Mesendoderm (in vitro differentiated cells): Measurements from ENCODE around the gene CDCP1.
"Not testable (repeated sequence)": the region's sequence is repeated elsewhere in the genome, so short reads cannot be mapped to it uniquely, and the experiment has no call there.

Experiments
- DNase-seq: peaks from one replicate; pipeline ENCODE4 v3.0.0; 2013
- H2AK5ac ChIP-seq: 2 replicates; pipeline ENCODE4 v1.6.1; 2013; ENCODE audit warnings: low read length, inconsistent platforms
- H2BK120ac ChIP-seq: 2 replicates; pipeline ENCODE4 v1.6.1; 2013; ENCODE audit warnings: low read depth, mild to moderate bottlenecking, low read length, moderate library complexity, mixed read lengths
- H2BK15ac ChIP-seq: replicated peaks from 2 replicates; pipeline ENCODE4 v1.6.1; 2013; ENCODE audit warnings: low read depth, mild to moderate bottlenecking, moderate library complexity
- H2BK5ac ChIP-seq: 2 replicates; pipeline ENCODE4 v1.6.1; 2013; ENCODE audit warnings: low read length, inconsistent platforms
- H3K18ac ChIP-seq: 2 replicates; pipeline ENCODE4 v1.6.1; 2013; ENCODE audit warnings: mild to moderate bottlenecking, low read length, mixed read lengths
- H3K23ac ChIP-seq: one replicate; pipeline ENCODE4 v1.6.1; 2013; ENCODE audit warnings: low read length
- H3K27ac ChIP-seq: 2 replicates; pipeline ENCODE4 v1.5.1; 2013; ENCODE audit warnings: low read depth, mild to moderate bottlenecking, inconsistent platforms, low read length, moderate library complexity
- H3K27me3 ChIP-seq: 2 replicates; pipeline ENCODE4 v1.6.1; 2013; ENCODE audit warnings: low read length, control low read depth, mild to moderate bottlenecking, inconsistent platforms; ENCODE audit not compliant: insufficient read depth, poor library complexity
- H3K36me3 ChIP-seq: 2 replicates; pipeline ENCODE4 v1.6.1; 2013; ENCODE audit warnings: low read length, inconsistent platforms; ENCODE audit not compliant: control insufficient read depth, insufficient read depth
- H3K4ac ChIP-seq: one replicate; pipeline ENCODE4 v1.6.1; 2013; ENCODE audit warnings: low read depth, mild to moderate bottlenecking, low read length, moderate library complexity
- H3K4me1 ChIP-seq: 2 replicates; pipeline ENCODE4 v1.6.1; 2013; ENCODE audit warnings: low read depth, low read length, inconsistent platforms; ENCODE audit not compliant: control insufficient read depth
- H3K4me2 ChIP-seq: 2 replicates; pipeline ENCODE4 v1.6.1; 2013; ENCODE audit warnings: low read length
- H3K4me3 ChIP-seq: 2 replicates; pipeline ENCODE4 v1.5.1; 2013; ENCODE audit warnings: mild to moderate bottlenecking, low read length
- H3K56ac ChIP-seq: one replicate; pipeline ENCODE4 v1.6.1; 2013; ENCODE audit warnings: low read length
- H3K79me1 ChIP-seq: 2 replicates; pipeline ENCODE4 v1.6.1; 2013; ENCODE audit warnings: low read length, inconsistent platforms
- H3K79me2 ChIP-seq: 2 replicates; pipeline ENCODE4 v1.6.1; 2013; ENCODE audit warnings: mild to moderate bottlenecking, low read length; ENCODE audit not compliant: control insufficient read depth, insufficient read depth
- H3K9ac ChIP-seq: 2 replicates; pipeline ENCODE4 v1.6.1; 2013; ENCODE audit warnings: low read length, inconsistent platforms
- H4K5ac ChIP-seq: one replicate; pipeline ENCODE4 v1.6.1; 2013; ENCODE audit warnings: low read length
- H4K8ac ChIP-seq: one replicate; pipeline ENCODE4 v1.6.1; 2013; ENCODE audit warnings: low read depth, mild to moderate bottlenecking, control low read depth, low read length, moderate library complexity
- WGBS: extraction: QIAGEN DNeasy Blood & Tissue Kit; methylation state at CpG from one replicate; pipeline ENCODE4 v1.1.7; 2013; ENCODE audit warnings: low lambda C conversion rate, missing lambda C conversion rate; ENCODE audit not compliant: insufficient coverage; ENCODE audit errors: extremely low coverage; 5-methylcytosine and 5-hydroxymethylcytosine counted together

CDCP1 gene

DNA sequence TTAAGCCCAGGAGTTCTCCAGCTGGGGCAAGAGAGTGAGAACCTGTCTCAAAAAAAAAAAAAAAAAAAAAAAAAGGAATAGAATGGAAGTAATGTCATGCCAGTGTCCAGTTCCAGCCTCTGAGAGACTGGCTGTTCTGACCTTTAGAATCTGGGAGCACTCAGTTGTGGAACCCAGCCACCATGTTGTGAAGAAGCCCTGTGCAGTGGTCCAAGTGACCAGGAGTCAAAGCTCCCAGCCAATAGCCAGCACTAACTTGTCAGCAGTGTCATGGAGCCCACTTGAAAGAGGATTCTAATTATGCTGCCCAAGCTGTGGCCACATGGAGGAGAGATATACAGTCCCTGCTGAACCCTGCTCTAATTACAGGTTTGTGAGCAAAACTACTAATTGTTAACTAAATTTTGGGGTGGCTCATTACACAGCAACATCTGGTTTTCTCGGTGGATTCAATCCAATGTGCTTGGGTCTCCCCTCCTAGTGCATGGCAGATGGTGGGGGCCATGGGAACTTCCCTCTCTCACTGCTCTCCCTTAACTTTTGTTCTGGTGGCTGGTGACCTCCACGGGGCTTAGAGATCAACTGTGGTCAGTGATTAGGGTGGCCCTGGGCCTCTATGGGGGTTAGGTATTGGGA is 64.6 kb downstream of the CDCP1 start:
- no peak overlapping the region for H3K18ac ChIP-seq
- H3K4me2 ChIP-seq, result no peak overlapping the region
- no peaks in the 10 kb centered on the region for H3K36me3 ChIP-seq
- H3K56ac ChIP-seq, result no peak overlapping the region
- H3K27me3 ChIP-seq, result no peaks in the 10 kb centered on the region
- no peaks in the 10 kb centered on the region for H3K79me2 ChIP-seq
- no peak overlapping the region for H4K8ac ChIP-seq
- H2AK5ac ChIP-seq, result no peak overlapping the region
- no peak overlapping the region for H3K27ac ChIP-seq
- H2BK15ac ChIP-seq, result no peak overlapping the region
- no peak overlapping the region for H3K23ac ChIP-seq
- H3K4me3 ChIP-seq, result no peak overlapping the region
- H4K5ac ChIP-seq, result no peak overlapping the region
- H3K4me1 ChIP-seq, result no peaks in the 10 kb centered on the region
- WGBS, result no CpG with 5 or more reads among the region's 2 CpGs
- H3K79me1 ChIP-seq, result no peaks in the 10 kb centered on the region
- DNase-seq, result no peak
- H3K9ac ChIP-seq, result no peak overlapping the region
- H2BK120ac ChIP-seq, result no peak overlapping the region
- H2BK5ac ChIP-seq, result no peak overlapping the region
- no peak overlapping the region for H3K4ac ChIP-seq

DNA sequence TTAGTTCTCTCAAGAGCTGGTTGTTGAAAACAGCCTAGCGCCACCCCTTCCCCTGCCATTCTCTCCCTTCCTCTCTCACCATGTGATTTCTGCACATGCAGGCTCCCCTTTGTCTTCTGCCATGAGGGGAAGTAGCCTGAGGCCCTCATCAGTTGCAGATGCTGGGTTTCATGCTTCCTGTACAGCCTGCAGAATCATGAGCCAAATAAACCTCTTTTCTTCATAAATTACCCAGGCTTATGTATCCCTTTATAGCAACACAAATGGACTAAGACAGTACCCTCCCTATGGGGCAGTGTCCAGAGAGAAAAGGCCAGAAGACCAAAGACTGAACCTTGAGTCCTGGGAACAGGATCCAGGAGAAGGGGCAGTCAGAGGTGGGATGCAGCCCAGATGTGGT is 65.4 kb downstream of the CDCP1 start:
- no peak overlapping the region for H3K27ac ChIP-seq
- H4K8ac ChIP-seq, result no peak overlapping the region
- no peak overlapping the region for H4K5ac ChIP-seq
- H2AK5ac ChIP-seq, result no peak overlapping the region
- no peak overlapping the region for H2BK15ac ChIP-seq
- H3K36me3 ChIP-seq, result no peaks in the 10 kb centered on the region
- no peak overlapping the region for H3K18ac ChIP-seq
- H3K23ac ChIP-seq, result no peak overlapping the region
- H3K56ac ChIP-seq, result no peak overlapping the region
- no peak overlapping the region for H3K4ac ChIP-seq
- no CpG with 5 or more reads among the region's 1 CpG for WGBS
- no peak overlapping the region for H3K4me3 ChIP-seq
- no peak overlapping the region for H3K9ac ChIP-seq
- H3K79me1 ChIP-seq, result no peaks in the 10 kb centered on the region
- no peak overlapping the region for H2BK120ac ChIP-seq
- no peaks in the 10 kb centered on the region for H3K79me2 ChIP-seq
- H2BK5ac ChIP-seq, result no peak overlapping the region
- H3K4me2 ChIP-seq, result no peak overlapping the region
- no peaks in the 10 kb centered on the region for H3K4me1 ChIP-seq
- no peaks in the 10 kb centered on the region for H3K27me3 ChIP-seq
- DNase-seq, result no peak

DNA sequence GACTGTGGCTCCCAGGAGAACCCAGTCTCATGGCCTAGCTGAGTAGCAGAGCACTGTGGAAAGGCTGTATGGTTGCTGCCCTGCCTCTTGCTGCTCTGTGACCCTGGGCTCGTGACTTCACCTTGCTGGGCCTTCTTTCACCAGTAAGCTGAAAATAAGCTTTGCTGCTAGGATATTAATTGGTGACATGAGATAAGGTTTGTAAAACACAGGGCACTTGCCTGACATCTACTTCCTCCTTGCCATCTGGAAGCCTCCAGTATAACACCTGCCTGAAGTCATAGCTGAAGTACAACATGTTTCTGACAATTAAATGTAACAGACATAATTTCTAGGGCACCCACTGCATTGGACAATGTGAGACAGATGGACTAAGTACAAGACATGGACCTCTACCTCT is 66.5 kb downstream of the CDCP1 start:
- Histone ChIP-seq H3K27ac (no peak overlapping the region), H3K4me2 (no peak overlapping the region), H3K18ac (no peak overlapping the region), H2AK5ac (no peak overlapping the region), H3K9ac (no peak overlapping the region), H2BK15ac (no peak overlapping the region), H3K36me3 (no peaks in the 10 kb centered on the region), H4K8ac (no peak overlapping the region), H2BK5ac (no peak overlapping the region), H3K4ac (no peak overlapping the region), H3K79me2 (no peaks in the 10 kb centered on the region), H2BK120ac (no peak overlapping the region), H3K23ac (no peak overlapping the region), H3K4me1 (no peaks in the 10 kb centered on the region), H3K79me1 (no peaks in the 10 kb centered on the region), H3K27me3 (no peaks in the 10 kb centered on the region), H3K56ac (no peak overlapping the region), H4K5ac (no peak overlapping the region), H3K4me3 (no peak overlapping the region)
- no CpG with 5 or more reads among the region's 1 CpG for WGBS
- no peak for DNase-seq

DNA sequence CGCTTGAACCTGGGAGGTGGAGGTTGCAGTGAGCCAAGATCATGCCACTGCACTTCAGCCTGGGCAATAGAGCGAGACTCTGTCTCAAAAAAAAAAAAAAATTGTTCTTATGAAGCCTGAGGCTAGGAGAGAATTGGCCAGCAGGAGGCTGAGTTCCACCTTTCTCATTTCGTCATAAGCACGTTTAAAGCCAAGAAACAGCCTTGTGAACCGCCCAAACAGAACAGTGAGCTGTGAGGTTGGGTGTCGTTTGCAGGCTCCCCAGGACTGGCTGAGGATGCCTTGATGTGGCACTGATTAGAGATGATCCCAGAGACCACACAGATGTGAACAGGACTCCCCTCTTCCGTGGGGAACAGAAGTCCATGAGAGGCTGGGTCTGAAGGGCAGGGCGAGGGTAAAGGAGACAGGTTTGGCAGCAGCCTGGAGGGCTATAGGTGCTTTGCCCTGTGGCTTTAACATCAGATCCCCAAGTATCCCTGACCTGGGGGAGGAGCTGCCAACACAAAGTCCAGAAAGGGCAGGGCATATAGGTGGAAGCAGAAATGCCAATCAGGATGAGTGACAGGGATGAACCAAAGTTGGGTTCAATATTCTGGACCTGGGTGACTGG is 67.2 kb downstream of the CDCP1 start:
- Histone ChIP-seq H3K4me1 (no peaks in the 10 kb centered on the region), H3K4me2 (no peak overlapping the region), H3K4ac (no peak overlapping the region), H3K27me3 (no peaks in the 10 kb centered on the region), H4K5ac (no peak overlapping the region), H3K56ac (no peak overlapping the region), H3K79me2 (no peaks in the 10 kb centered on the region), H3K23ac (no peak overlapping the region), H2AK5ac (no peak overlapping the region), H2BK120ac (no peak overlapping the region), H3K18ac (no peak overlapping the region), H3K4me3 (no peak overlapping the region), H3K36me3 (no peaks in the 10 kb centered on the region), H3K27ac (no peak overlapping the region), H2BK15ac (no peak overlapping the region), H3K9ac (no peak overlapping the region), H2BK5ac (no peak overlapping the region), H4K8ac (no peak overlapping the region), H3K79me1 (no peaks in the 10 kb centered on the region)
- DNase-seq, result peak; percentile 63
- WGBS, result no CpG with 5 or more reads among the region's 8 CpGs

DNA sequence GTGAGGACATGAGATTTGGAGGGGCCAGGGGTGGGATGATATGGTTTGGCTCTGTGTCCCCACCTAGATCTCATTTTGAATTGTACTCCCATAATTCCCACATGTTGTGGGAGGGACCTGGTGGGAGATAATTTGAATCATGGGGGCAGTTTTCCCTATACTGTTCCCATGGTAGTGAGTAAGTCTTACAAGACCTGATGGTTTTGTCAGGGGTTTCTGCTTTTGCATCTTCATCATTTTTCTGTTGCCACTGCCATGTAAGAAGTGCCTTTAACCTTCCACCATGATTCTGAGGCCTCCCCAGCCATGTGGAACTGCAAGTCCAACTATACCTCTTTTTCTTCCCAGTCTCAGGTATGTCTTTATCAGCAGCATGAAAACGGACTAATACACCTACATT is 67.9 kb downstream of the CDCP1 start:
- not testable (repeated sequence) for H2BK15ac ChIP-seq, H3K9ac ChIP-seq, H3K23ac ChIP-seq, H2AK5ac ChIP-seq, H3K4me1 ChIP-seq, DNase-seq, H3K79me1 ChIP-seq, H3K4me2 ChIP-seq, H3K79me2 ChIP-seq, H2BK120ac ChIP-seq, H3K36me3 ChIP-seq, H3K27ac ChIP-seq, H3K27me3 ChIP-seq, H3K56ac ChIP-seq, H3K4me3 ChIP-seq, H3K18ac ChIP-seq, H4K8ac ChIP-seq, H4K5ac ChIP-seq, H3K4ac ChIP-seq, H2BK5ac ChIP-seq
- no CpG with 5 or more reads among the region's 1 CpG for WGBS
